Activated T-cell treated with anti-CD3 and anti-CD28 coated beads, Interleukin-2, amount 50 U/mL, for 1 hour (primary cell): ENCODE results near the gene MYL12B.
"Not testable (repeated sequence)": the region's sequence is repeated elsewhere in the genome, so short reads cannot be mapped to it uniquely, and the experiment has no call there.

Experiments
- DNase-seq: peaks from one replicate; pipeline ENCODE4 v3.0.0-alpha.2; 2020

Gene MYL12B

GRCh38 chr18:3263132-3263700 is 1.3 kb downstream of the MYL12B start:
- no peak for DNase-seq

GRCh38 chr18:3264362-3264761 is 2.4 kb downstream of the MYL12B start:
- DNase-seq, result no peak

GRCh38 chr18:3265564-3266033 is 3.7 kb downstream of the MYL12B start:
- no peak for DNase-seq

- no peak for DNase-seq
These were observed 4.2 kb downstream of the MYL12B start for GRCh38 chr18:3266062-3266608.

GRCh38 chr18:3268306-3268705 is 6.4 kb downstream of the MYL12B start:
- DNase-seq, result no peak

- no peak for DNase-seq
These were observed 7.4 kb downstream of the MYL12B start for GRCh38 chr18:3269241-3269913.

- no peak for DNase-seq
These were observed 8.0 kb downstream of the MYL12B start for GRCh38 chr18:3269914-3270299.

- DNase-seq, result no peak
These were observed 11.1 kb downstream of the MYL12B start for GRCh38 chr18:3273042-3273441.

GRCh38 chr18:3277643-3278213 is 15.8 kb downstream of the MYL12B start:
- not testable (repeated sequence) for DNase-seq

GRCh38 chr18:3279201-3280185 is 17.6 kb downstream of the MYL12B start:
- DNase-seq, result no peak

GRCh38 chr18:3281456-3282400 is 19.8 kb downstream of the MYL12B start:
- DNase-seq, result no peak

- DNase-seq, result no peak
These were observed 21.4 kb downstream of the MYL12B start for GRCh38 chr18:3283253-3283863.

GRCh38 chr18:3283908-3284307 is 22.0 kb downstream of the MYL12B start:
- DNase-seq, result no peak

GRCh38 chr18:3284501-3284900 is 22.6 kb downstream of the MYL12B start:
- no peak for DNase-seq

GRCh38 chr18:3286159-3286558 is 24.2 kb downstream of the MYL12B start:
- DNase-seq, result no peak

- no peak for DNase-seq
These were observed 31.4 kb downstream of the MYL12B start for GRCh38 chr18:3293196-3293951.

- DNase-seq, result no peak
These were observed 32.6 kb downstream of the MYL12B start for GRCh38 chr18:3294435-3295080.

GRCh38 chr18:3297025-3297984 is 35.4 kb downstream of the MYL12B start:
- DNase-seq, result peak; percentile 93

GRCh38 chr18:3304832-3305231 is 42.9 kb downstream of the MYL12B start:
- no peak for DNase-seq
